Measurements from ENCODE around the gene RNU6-9. TPM values are rescaled to one million over a fixed set of nuclear protein-coding genes. Genes with fewer than 3 reads are reported as not detected.

RNU6-9 gene
- total RNA-seq, 1 donor from 2014 or later = not detected

DNA sequence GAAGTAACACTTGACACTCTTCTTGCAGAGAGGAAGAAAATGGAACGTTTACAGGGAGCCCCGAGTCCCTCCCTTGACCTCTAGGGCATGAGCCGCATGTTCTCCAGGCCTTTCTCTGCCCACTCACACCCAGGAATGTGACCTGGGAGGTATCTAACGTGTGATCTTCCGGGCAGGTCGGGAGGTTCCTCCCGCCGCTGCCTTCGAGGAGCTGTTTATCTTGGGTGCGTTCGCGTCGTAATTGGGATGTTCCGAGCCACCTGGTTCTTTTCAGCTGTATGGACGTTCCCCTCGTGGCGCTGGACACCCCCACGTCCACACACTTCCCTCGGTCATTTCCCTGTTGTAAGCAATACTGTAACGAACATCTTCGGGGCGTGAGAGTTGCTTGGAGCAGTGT lies 46.2 kb downstream of the RNU6-9 start:
- DNase-seq (no peak), ATAC-seq (no peak)
- no peaks in the 10 kb centered on the region for H3K27me3 ChIP-seq (ENCODE audit: low read depth)
- H3K36me3 ChIP-seq = peaks cover 4% of the 10 kb centered on the region
- H3K4me3 ChIP-seq = no peak overlapping the region
- H3K4me1 ChIP-seq = peaks cover 42% of the 10 kb centered on the region
- TF ChIP-seq, protein P1, sequence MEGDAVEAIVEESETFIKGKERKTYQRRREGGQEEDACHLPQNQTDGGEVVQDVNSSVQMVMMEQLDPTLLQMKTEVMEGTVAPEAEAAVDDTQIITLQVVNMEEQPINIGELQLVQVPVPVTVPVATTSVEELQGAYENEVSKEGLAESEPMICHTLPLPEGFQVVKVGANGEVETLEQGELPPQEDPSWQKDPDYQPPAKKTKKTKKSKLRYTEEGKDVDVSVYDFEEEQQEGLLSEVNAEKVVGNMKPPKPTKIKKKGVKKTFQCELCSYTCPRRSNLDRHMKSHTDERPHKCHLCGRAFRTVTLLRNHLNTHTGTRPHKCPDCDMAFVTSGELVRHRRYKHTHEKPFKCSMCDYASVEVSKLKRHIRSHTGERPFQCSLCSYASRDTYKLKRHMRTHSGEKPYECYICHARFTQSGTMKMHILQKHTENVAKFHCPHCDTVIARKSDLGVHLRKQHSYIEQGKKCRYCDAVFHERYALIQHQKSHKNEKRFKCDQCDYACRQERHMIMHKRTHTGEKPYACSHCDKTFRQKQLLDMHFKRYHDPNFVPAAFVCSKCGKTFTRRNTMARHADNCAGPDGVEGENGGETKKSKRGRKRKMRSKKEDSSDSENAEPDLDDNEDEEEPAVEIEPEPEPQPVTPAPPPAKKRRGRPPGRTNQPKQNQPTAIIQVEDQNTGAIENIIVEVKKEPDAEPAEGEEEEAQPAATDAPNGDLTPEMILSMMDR (IDR thresholded peaks at IDR 0.05) = no peak
- intact Hi-C loops (cut with DNase I) = no loop called here
- H3K27ac ChIP-seq = no peak overlapping the region
- H3K9me3 ChIP-seq = no peaks in the 10 kb centered on the region

- H3K9me3 ChIP-seq = no peaks in the 10 kb centered on the region
- H3K27me3 ChIP-seq (ENCODE audit: low read depth) = no peaks in the 10 kb centered on the region
- ATAC-seq = no peak
- intact Hi-C loops (cut with DNase I) = no loop called here
- TF ChIP-seq, protein P1 (IDR thresholded peaks at IDR 0.05) = no peak
- H3K4me3 ChIP-seq = no peak overlapping the region
- peaks cover 4% of the 10 kb centered on the region for H3K36me3 ChIP-seq
- peak overlapping the region; percentile 81 for H3K27ac ChIP-seq
- H3K4me1 ChIP-seq = peaks cover 37% of the 10 kb centered on the region
- DNase-seq = no peak
These were observed 46.6 kb downstream of the RNU6-9 start for GRCh38 chr19:939922-940321.

- DNase-seq (peak; percentile 89), ATAC-seq (peak; percentile 92)
- TF ChIP-seq, protein P1 (IDR thresholded peaks at IDR 0.05) = peak; percentile 25
- Histone ChIP-seq H3K9me3 (no peaks in the 10 kb centered on the region), H3K27me3 (ENCODE audit: low read depth) (no peaks in the 10 kb centered on the region), H3K36me3 (peaks cover 4% of the 10 kb centered on the region), H3K4me3 (peak overlapping the region; percentile 51), H3K4me1 (peaks cover 29% of the 10 kb centered on the region), H3K27ac (peak overlapping the region; percentile 81)
- intact Hi-C loops (cut with DNase I) = no loop called here
These were observed 47.5 kb downstream of the RNU6-9 start for GRCh38 chr19:940591-941291.

DNA sequence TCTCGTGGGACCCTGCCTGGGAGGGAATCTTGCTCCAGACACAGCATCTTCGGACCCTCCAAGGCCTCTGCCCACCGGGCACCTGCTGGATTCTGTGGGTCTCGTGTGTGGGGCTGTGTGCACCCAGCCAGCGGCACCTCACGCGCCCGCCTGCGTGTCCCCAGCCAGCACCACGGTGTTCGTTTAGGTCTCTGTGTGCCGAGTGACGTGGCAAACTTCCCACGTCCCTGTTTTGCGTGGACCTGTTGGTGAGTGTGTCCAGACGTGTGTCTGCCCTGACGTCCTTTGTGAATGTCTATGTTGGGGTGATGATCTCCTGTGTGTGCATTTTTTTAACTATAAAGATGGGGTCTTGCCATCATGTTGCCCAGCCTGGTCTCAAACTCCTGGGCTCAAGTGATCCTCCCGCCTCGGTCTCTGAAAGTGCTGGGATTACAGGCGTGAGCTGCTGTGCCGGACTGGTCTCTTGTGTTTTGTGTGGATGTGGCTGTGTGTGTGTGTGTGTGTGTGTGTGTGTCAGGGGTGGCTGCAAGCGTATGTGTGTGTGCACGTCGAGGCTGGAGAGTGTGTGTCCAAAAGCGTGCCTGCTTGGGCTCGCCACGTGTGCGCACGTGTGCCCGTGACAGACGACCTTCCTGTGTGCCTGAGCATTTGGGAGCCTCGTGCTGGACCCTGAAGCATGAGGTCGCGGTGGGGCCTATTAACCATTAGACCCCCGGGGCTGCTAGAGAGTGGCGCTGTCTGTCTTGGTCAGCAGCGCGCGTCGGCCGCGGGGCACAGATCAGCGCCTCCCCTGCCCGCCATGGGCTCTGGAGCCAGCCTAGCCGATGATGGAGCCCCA lies 48.2 kb downstream of the RNU6-9 start:
- H3K4me3 ChIP-seq = peak overlapping the region; percentile 51
- ATAC-seq (no peak), DNase-seq (no peak)
- no peaks in the 10 kb centered on the region for H3K9me3 ChIP-seq
- H3K4me1 ChIP-seq = peaks cover 27% of the 10 kb centered on the region
- peak overlapping the region; percentile 81 for H3K27ac ChIP-seq
- intact Hi-C loops (cut with DNase I) = no loop called here
- no peaks in the 10 kb centered on the region for H3K27me3 ChIP-seq (ENCODE audit: low read depth)
- TF ChIP-seq, protein P1 (IDR thresholded peaks at IDR 0.05) = no peak
- peaks cover 4% of the 10 kb centered on the region for H3K36me3 ChIP-seq

- peaks cover 27% of the 10 kb centered on the region for H3K4me1 ChIP-seq
- ATAC-seq (no peak), DNase-seq (no peak)
- no peaks in the 10 kb centered on the region for H3K9me3 ChIP-seq
- H3K36me3 ChIP-seq = peaks cover 4% of the 10 kb centered on the region
- H3K27ac ChIP-seq = no peak overlapping the region
- TF ChIP-seq, protein P1 (IDR thresholded peaks at IDR 0.05) = no peak
- H3K27me3 ChIP-seq (ENCODE audit: low read depth) = no peaks in the 10 kb centered on the region
- H3K4me3 ChIP-seq = no peak overlapping the region
- intact Hi-C loops (cut with DNase I) = no loop called here
These were observed 48.9 kb downstream of the RNU6-9 start for GRCh38 chr19:942133-942645.

Other genes with a start within 250 kb of the RNU6-9 start
- 27.0 TPM for gene RNF126, start 230.3 kb upstream of the RNU6-9 start, total RNA-seq
- gene FSTL3, start 217.1 kb upstream of the RNU6-9 start, total RNA-seq = 48.0 TPM
- not detected for gene PRSS57, start 198.0 kb upstream of the RNU6-9 start, total RNA-seq
- 37.0 TPM for gene PALM, start 184.5 kb upstream of the RNU6-9 start, total RNA-seq
- 8.9 TPM for gene MISP, start 142.4 kb upstream of the RNU6-9 start, total RNA-seq
- gene PTBP1, start 96.0 kb upstream of the RNU6-9 start, total RNA-seq = 254 TPM
- 2.1 TPM for gene PLPPR3, start 71.5 kb upstream of the RNU6-9 start, total RNA-seq
- 1.7 TPM for gene AZU1, start 65.6 kb upstream of the RNU6-9 start, total RNA-seq
- gene PRTN3, start 52.5 kb upstream of the RNU6-9 start, total RNA-seq = not detected
- gene ELANE, start 41.2 kb upstream of the RNU6-9 start, total RNA-seq = 0.97 TPM
- 282 TPM for gene CFD, start 33.8 kb upstream of the RNU6-9 start, total RNA-seq
- gene MED16, start 297 bp upstream of the RNU6-9 start, total RNA-seq = 46.1 TPM
- gene R3HDM4, start 19.7 kb downstream of the RNU6-9 start, total RNA-seq = 46.0 TPM
- gene KISS1R, start 23.8 kb downstream of the RNU6-9 start, total RNA-seq = not detected
- gene ARID3A, start 32.6 kb downstream of the RNU6-9 start, total RNA-seq = 16.9 TPM
- gene WDR18, start 90.9 kb downstream of the RNU6-9 start, total RNA-seq = 29.2 TPM
- gene GRIN3B, start 106.9 kb downstream of the RNU6-9 start, total RNA-seq = 3.0 TPM
- gene TMEM259, start 127.6 kb downstream of the RNU6-9 start, total RNA-seq = 159 TPM
- not detected for gene RNU6-2, start 128.0 kb downstream of the RNU6-9 start, total RNA-seq
- 158 TPM for gene CNN2, start 133.1 kb downstream of the RNU6-9 start, total RNA-seq
- gene ABCA7, start 146.6 kb downstream of the RNU6-9 start, total RNA-seq = 53.3 TPM
- gene ARHGAP45, start 173.7 kb downstream of the RNU6-9 start, total RNA-seq = 83.5 TPM
- gene POLR2E, start 201.9 kb downstream of the RNU6-9 start, total RNA-seq = 158 TPM
- 378 TPM for gene GPX4, start 210.5 kb downstream of the RNU6-9 start, total RNA-seq

All from lower lobe of right lung (tissue), 2 donors.